ENCODE measurements around the gene PDE5A.

DNA sequence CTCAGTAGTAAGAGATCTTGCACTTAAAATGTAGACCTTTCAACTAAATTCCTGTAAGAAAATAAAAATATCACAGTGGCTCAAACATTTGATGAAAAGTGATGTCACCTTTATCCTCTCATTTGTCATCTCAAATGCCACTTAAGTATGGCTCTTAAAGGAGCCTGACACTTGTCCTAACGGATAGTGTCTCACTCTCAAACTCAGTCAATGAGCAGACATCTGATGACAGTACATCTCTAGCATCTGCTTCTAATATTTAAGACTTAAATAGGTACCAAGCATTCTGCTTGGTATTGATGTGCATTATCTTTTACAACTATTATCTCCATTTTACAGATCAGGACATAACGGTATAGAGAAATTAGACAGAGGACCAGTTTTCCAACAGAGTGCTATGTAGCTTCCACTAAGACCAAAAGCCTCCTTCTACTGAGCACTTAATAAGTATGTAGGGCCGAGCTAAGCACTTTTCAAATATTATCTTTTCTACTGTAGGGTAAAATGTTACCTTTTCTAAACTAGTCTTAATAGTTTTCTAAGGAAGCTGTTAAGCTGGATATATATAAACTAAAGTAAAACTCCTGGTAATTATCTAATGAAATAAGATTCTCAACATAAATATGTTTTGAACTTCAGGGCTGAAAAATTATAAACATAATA is 110.2 kb downstream of the PDE5A start:
- TF ChIP-seq, protein P1, sequence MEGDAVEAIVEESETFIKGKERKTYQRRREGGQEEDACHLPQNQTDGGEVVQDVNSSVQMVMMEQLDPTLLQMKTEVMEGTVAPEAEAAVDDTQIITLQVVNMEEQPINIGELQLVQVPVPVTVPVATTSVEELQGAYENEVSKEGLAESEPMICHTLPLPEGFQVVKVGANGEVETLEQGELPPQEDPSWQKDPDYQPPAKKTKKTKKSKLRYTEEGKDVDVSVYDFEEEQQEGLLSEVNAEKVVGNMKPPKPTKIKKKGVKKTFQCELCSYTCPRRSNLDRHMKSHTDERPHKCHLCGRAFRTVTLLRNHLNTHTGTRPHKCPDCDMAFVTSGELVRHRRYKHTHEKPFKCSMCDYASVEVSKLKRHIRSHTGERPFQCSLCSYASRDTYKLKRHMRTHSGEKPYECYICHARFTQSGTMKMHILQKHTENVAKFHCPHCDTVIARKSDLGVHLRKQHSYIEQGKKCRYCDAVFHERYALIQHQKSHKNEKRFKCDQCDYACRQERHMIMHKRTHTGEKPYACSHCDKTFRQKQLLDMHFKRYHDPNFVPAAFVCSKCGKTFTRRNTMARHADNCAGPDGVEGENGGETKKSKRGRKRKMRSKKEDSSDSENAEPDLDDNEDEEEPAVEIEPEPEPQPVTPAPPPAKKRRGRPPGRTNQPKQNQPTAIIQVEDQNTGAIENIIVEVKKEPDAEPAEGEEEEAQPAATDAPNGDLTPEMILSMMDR (optimal IDR thresholded peaks at IDR 0.05 in 1 of 3, IDR thresholded peaks at IDR 0.05 in 1 of 3, conservative IDR thresholded peaks at IDR 0.05 in 1 of 3; ENCODE audit: extremely low read depth in 1 of 3, insufficient read depth in 2 of 3, low read length in 3 of 3), result no peak
- no peak for TF ChIP-seq EZH2 (IDR thresholded peaks at IDR 0.05; ENCODE audit: low read length)

Measured in keratinocyte (primary cell).